ENCODE measurements around the gene MRPL10. TPM values are rescaled to one million over a fixed set of nuclear protein-coding genes. Genes with fewer than 3 reads are reported as not detected.

MRPL10 gene
- total RNA-seq, 1 experiment from 2014 or later, result 74.2 TPM

DNA sequence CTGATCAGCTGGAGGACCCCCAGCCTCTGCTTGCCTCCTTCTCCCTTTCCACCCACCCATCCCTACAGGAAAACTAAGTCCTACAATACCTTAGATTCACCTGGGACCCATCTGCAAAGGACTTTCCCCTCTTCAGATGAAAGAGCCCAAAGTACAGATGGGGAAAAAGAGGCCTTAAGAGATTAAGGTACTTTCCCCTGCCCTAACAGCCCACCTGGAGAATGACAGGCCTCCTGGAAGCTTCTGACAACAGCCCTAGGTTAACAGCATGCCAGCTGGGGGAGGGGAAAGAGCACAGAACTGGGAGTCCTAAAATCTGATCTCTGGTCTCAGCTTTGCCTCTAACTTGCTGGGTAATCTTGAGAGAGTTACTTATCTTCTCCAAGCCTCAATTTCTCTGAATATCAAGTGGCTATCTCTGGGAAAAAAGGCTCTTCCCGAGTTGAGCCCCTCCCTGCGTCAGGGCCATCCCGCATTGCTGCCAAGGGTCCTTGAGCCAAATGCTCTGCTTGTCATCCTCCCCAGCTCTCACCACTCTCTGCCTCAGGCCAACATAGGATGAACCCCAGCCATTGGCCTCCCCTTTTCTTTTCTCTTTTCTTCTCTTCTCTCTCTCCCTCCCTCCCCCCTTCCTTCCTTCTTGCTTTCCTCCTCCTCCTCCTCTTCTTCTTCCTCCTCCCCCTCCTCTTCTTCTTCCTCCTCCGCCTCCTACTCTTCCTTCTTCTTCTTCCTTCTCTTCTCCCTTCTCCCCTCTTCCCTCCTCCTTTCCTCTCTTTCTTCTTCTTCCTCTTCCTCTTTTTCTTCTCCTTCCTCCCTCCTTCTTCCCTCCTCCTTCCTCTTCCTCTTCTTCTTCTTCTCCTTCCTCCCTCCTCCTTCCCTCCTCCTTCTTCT, 42.1 kb upstream of the MRPL10 start:
- intact Hi-C loops (cut with micrococcal nuclease), result no loop called here
- Histone ChIP-seq H3K27me3 (ENCODE audit: low read length) (no peaks in the 10 kb centered on the region), H3K27ac (ENCODE audit: low read length) (no peak overlapping the region), H3K9me2 (replicated peaks; ENCODE audit: low read length) (no peaks in the 10 kb centered on the region), H3K4me2 (ENCODE audit: low read length) (no peak overlapping the region), H3K4me1 (ENCODE audit: insufficient read depth, low read length) (no peaks in the 10 kb centered on the region), H4K20me1 (ENCODE audit: low read length) (no peaks in the 10 kb centered on the region), H3K79me2 (ENCODE audit: low read length) (no peaks in the 10 kb centered on the region), H3K9ac (ENCODE audit: low read length) (no peak overlapping the region), H3K4me3 (ENCODE audit: low read length) (no peak overlapping the region), H3K36me3 (ENCODE audit: low read depth, low read length) (no peaks in the 10 kb centered on the region), H3F3A (ENCODE audit: low read length, unreplicated experiment) (no peaks in the 10 kb centered on the region), H3K9me3 (ENCODE audit: low read length) (no peaks in the 10 kb centered on the region), H2AFZ (ENCODE audit: low read length) (no peak overlapping the region)
- ATAC-seq, result no peak
- TF ChIP-seq CTCF (conservative IDR thresholded peaks at IDR 0.05; ENCODE audit: low read depth, low read length) (no peak), EZH2 (IDR thresholded peaks at IDR 0.05; ENCODE audit: low read length, unreplicated experiment) (no peak), EZH2phosphoT487 (IDR thresholded peaks at IDR 0.05; ENCODE audit: borderline replicate concordance, low read length) (no peak)
- CTCF ChIA-PET, result interaction anchor here (0.6 kb wide), 1 partner anchor 142 kb away, joined by 3 read pairs; no protein-coding TSS in a partner anchor
- DNase-seq, result no peak
- POLR2A ChIA-PET (ENCODE audit: unreplicated experiment), result no interaction called here
- BruUV-seq (replicated peaks), result no TSS peak

DNA sequence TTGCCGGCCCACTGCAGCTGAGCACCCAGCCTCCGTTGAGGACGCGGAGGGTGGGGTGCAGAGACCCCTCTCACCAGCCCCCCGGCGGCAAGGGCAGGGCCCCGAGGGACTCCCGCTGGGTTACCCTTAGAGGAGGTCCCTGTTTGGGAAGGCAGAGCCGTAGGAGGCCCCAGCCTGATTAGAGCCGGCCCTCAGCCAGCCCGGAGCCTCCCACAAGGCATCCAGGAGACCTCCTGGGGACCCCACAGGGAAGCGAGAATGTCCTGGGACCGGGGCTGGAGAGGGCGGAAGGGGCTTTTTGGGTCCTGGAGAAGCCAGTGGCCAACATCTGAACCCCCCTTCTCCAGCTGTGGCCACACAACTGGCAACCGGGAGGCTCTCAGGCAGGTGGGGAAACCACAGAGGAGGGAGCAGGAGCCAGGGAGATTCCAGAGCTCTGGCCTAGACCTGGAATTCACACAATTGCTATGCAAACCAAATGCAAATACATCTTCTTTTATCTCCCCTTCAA, 41.4 kb upstream of the MRPL10 start:
- Histone ChIP-seq H3K27ac (ENCODE audit: low read length) (no peak overlapping the region), H4K20me1 (ENCODE audit: low read length) (no peaks in the 10 kb centered on the region), H3F3A (ENCODE audit: low read length, unreplicated experiment) (no peaks in the 10 kb centered on the region), H3K4me2 (ENCODE audit: low read length) (no peak overlapping the region), H3K9ac (ENCODE audit: low read length) (no peak overlapping the region), H3K79me2 (ENCODE audit: low read length) (no peaks in the 10 kb centered on the region), H3K36me3 (ENCODE audit: low read depth, low read length) (no peaks in the 10 kb centered on the region), H3K9me2 (replicated peaks; ENCODE audit: low read length) (no peaks in the 10 kb centered on the region), H3K4me3 (ENCODE audit: low read length) (no peak overlapping the region), H3K27me3 (ENCODE audit: low read length) (no peaks in the 10 kb centered on the region), H3K9me3 (ENCODE audit: low read length) (no peaks in the 10 kb centered on the region), H2AFZ (ENCODE audit: low read length) (no peak overlapping the region), H3K4me1 (ENCODE audit: insufficient read depth, low read length) (no peaks in the 10 kb centered on the region)
- ATAC-seq (no peak), DNase-seq (no peak)
- intact Hi-C loops (cut with micrococcal nuclease), result no loop called here
- ChIA-PET CTCF (interaction anchor here (0.6 kb wide), 1 partner anchor 141 kb away, joined by 3 read pairs; no protein-coding TSS in a partner anchor), POLR2A (ENCODE audit: unreplicated experiment) (no interaction called here)
- TF ChIP-seq EZH2 (IDR thresholded peaks at IDR 0.05; ENCODE audit: low read length, unreplicated experiment) (no peak), EZH2phosphoT487 (IDR thresholded peaks at IDR 0.05; ENCODE audit: borderline replicate concordance, low read length) (no peak), CTCF (conservative IDR thresholded peaks at IDR 0.05; ENCODE audit: low read depth, low read length) (no peak)
- no TSS peak for BruUV-seq (replicated peaks)

All from PC-3 (cell line).